Inflammatory macrophage treated with lipopolysaccharide for 1 hour (primary cell): ENCODE results near the gene MAP3K19.
"Not testable (repeated sequence)": the region's sequence is repeated elsewhere in the genome, so short reads cannot be mapped to it uniquely, and the experiment has no call there.

ENCODE experiments used
- DNase-seq, 2 donors: peaks; one replicate each; pipeline ENCODE4 v3.0.0-alpha.2; 2020 to 2022

MAP3K19 gene

DNA sequence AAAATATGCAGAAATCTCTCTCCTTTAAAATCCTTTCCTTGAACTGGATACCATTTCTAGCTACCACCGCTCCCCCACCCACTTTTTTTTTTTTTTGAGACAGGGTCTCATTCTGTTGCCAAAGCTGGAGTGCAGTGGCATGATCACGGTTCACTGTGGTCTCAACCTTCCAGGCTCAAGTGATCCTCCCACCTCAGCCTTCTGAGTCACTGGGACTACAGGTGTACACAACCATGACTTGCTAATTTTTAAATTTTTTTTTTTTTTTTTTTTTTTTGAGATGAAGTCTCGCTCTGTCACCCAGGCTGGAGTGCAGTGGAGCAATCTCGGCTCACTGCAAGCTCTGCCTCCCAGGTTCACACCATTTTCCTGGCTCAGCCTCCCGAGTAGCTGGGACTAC, 70.1 kb downstream of the MAP3K19 start:
- not testable (repeated sequence) for DNase-seq

DNA sequence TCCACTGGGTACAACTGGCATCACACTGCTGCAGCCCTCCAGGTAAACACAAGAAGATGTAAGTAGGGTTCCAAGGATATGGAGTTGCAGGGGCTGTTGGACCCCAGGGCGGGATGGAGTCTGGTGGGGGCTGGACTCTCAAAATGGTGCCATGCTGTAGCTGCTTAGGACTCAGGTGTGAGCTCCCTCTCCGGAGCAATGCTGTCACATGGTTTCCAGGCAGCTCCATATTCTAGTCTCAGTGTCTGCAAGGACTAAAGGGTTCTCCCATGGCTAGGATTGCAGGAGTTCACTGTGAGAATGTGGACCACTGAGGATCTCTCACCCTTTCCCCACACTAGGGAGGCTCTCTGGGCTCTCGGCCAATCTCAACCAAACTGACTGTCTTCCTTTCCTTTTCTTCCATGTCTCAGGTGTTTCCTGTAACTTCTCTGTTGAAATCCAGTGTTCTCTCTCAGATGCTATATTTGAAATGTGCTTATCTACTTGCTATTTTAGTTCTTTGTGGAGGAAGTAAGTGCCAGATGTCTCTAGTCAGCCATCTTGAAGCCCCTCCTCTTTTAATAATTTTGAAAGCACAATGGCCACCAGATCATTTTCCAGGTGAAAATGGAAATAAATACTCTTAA, 71.1 kb downstream of the MAP3K19 start:
- DNase-seq, result no peak

DNA sequence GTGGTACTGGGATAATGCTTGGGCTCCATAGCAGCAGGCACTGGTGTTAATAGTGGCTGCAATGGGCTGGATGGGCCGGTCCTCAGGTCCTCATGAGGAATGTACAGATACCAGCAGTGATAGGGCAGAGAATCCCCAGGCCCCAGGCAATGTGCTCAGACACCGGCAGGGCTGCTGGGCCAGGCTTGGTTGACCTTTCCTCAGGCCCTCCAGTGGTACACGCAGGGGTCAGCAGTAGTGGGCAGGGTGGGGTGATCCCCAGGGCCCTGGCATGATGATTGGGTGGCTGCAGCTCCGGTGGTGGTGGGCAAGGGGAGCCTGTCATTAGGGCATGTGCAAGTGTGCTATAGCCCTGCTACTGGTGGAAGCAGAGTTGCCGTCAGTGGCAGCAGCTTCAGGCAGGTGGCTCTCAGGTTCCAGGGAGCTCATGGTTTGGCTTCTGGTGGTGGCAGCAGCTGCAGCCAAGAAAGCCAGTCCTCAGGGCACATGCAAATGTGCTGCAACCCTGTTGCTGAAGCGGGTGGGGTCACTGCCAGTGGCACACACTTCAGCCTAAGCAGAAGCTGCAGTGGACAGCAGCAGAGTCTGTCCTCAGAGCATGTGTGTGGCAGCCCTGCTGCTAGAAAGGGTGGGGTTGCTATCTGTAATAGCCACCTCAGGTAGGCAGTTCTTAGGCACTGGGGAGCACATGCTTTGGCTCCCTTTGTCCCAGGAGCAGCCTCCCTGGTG, 71.8 kb downstream of the MAP3K19 start:
- DNase-seq, result no peak

DNA sequence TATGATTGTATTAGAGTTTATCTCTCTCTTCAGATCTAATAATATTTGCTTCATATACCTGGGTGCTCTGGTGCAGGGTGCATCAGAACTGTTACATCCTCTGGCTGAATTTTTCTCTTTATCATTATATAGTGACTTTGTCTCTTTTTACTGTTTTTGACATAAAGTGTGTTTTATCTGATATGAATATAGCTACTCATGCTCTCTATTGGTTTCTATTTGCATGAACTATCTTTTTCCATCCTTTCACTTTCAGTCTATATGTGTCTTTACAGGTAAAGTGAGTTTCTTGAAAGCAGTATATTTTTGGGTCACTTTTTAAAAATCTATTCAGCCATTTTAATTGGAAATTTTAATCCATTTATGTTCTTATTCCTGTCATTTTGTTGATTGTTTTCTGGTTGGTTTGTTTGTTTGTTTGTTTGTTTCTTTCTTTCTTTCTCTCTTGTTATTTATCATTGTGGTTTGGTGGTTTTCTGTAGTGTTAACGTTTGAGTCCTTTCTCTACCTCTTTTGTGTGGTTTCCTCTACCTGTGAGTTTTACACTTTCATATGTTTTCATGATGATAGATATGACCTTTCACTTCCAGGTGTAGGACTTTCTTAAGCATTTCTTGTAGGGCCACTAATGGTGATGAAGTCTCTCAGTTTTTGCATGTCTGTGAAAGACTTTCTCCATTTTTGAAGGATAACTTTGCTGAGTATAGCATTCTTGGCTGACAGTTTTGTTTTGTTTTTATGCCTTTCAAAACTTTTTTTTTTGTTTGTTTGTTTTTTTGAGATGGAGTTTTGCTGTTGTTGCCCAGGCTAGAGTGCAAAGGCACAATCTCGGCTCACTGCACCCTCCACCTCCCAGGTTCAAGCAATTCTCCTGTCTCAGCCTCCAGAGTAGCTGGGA, 73.8 kb downstream of the MAP3K19 start:
- no peak for DNase-seq

DNA sequence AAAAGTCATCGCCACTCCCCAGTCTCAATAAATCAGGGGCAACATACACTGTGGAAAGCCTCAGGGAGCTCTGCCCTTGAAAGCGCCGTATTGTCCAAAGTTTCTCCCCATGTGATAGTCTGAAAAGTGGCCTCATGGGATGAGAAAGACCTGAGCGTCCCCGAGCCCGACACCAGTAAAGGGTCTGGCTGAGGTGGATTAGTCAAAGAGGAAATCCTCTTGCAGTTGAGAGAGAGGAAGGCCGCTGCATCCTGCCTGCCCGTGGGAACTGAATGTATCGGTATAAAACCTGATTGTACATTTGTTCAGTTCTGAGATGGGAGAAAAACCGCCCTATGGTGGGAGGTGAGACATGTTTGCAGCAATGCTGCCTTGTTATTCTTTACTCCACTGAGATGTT, 80.1 kb downstream of the MAP3K19 start:
- DNase-seq, result not testable (repeated sequence)

DNA sequence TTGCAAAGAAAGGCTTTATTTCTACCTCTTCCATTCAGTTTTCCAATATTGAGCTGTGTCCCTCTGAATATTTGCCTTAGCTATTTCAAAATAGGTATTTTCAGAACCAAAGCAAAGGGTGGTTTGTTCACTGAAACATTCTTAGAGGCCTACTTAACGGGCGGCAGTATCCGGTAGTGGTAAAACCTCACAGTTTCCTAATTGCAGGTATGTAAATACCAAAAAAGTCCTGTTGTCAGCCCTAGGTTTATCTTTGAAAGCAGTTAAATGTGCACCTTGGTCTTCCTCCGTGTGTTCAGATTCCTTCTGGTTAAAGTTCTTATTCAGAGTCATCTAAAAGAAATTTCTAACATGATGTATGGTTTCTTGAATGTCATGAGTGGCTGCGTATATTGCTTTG, 89.8 kb downstream of the MAP3K19 start:
- DNase-seq, result no peak

DNA sequence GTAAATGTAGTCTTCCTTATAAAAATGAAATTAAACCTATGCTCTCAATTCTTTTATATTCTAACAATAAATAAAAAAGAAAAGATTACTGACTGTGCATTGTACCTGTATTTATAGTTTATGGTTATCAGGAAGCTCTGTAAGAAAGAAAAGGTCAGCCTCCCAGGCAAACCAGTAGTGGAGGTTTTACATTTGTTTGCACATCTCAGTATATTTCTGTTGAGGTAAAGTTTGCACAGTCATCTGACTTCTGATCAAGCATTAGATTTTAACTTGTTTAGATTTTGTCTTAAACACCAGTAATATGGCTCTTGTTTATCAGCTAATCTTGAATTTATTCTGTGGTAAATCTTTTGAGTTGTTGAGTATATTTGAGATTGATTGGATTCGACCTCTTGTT, 91.5 kb downstream of the MAP3K19 start:
- no peak for DNase-seq

DNA sequence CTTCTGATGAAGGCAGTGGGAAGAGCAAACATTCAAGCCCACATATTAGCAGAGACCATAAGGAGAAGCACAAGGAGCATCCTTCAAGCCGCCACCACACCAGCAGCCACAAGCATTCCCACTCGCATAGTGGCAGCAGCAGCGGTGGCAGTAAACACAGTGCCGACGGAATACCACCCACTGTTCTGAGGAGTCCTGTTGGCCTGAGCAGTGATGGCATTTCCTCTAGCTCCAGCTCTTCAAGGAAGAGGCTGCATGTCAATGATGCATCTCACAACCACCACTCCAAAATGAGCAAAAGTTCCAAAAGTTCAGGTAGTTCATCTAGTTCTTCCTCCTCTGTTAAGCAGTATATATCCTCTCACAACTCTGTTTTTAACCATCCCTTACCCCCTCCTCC, 93.2 kb downstream of the MAP3K19 start:
- DNase-seq, result no peak

DNA sequence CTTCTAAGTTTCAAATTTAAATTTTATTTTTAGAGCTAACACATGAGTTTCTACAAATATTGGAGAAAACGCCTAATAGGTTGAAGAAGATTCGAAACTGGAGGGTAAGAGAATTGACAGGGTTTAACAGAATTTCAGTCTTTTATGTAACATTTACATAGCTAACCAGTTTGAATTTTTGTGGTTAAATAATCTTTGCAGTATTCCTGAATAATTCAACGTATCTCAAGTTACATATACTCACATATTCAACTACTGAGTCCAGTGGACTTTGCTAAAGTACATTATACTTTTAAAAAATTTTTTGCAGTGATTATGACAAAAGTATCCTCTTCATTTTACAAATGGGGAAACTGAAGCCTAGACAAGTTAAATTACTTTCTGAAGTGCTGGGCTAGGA, 94.6 kb downstream of the MAP3K19 start:
- no peak for DNase-seq

DNA sequence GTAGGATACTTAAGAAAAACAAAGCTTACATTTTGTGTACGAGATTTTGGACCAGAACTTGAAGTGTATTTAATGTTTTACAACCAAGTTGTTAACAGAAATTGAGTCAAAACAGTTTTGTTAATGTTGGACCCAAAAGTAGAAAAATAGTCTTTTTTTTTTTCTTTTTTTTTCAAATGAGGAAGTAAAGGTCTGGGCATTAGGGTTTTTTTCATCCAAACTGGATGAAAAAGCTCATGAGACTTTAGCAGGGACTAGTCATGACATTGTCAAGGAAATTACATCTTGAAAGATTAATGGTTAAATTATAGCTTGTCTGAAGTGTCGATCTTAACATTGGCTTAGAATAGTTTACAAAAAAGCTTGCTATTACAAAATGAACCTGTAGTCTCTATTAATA, 96.4 kb downstream of the MAP3K19 start:
- no peak for DNase-seq

DNA sequence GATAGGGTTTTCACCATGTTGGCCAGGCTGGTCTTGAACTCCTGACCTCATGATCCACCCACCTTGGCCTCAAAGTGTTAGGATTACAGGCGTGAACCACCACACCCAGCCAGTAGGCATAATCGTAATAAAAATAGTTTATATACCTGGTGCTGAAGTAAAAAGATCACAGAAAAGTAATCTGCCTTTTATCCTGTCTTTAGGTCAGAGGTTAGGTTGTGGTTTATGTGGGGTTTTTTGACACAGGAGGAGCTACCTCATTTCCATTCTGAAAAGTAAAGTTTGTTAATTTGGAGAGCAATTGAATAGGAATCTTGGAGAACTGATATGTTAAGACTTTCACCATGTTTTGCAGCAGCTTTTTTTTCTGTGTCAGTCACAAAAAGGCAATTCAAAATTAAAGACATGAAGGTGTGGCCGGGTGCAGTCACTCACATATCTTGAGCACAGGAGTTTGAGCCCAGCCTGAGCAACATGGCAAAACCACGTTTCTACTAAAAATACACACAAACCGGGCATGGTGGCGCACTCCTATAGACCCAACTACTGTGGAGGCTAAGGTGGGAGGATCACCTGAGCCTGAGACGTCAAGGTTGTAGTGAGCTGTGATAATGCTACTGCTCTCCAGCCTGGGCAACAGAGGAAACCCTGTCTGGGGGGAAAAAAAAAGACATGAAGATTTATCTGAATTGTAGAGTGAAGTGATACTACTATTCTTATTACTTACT, 97.1 kb downstream of the MAP3K19 start:
- DNase-seq, result no peak

DNA sequence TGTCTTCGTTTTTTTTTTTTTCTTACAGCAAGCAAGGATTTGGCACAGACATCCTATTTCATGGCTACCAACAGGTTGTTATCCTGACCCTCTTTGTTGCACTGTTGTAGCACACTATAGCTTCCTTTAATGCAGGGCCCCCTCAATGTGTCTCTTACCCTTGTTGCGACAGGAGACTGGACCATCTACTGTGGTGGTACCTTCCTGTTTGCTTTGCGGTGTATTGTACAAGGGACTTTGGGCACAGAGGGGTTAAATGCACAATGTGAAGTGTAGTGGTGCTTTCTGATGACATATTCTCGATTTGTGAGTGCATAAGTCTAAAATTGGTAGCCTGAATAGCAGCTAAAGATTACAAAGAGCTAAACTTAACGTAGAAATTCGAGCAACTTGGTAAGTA, 101.2 kb downstream of the MAP3K19 start:
- DNase-seq, result no peak

DNA sequence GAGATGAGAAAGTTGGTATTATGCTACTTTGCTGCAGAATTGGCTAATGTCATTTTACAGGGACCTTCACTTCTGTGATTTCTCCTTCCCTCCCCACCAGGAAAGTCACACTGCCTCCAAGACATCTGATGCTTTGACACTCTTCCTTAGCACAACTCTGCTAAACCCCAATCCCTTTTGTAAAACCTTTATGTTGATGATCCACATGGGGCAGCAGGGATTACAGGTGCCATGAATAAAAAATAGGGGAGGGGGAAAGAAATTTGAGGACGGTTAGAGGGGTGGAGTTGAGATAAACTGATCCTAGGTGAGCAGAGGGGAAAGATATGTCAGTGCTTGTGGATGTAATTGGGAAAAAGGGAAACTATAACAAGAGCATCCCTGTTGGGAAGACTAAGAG, 102.3 kb downstream of the MAP3K19 start:
- no peak for DNase-seq

DNA sequence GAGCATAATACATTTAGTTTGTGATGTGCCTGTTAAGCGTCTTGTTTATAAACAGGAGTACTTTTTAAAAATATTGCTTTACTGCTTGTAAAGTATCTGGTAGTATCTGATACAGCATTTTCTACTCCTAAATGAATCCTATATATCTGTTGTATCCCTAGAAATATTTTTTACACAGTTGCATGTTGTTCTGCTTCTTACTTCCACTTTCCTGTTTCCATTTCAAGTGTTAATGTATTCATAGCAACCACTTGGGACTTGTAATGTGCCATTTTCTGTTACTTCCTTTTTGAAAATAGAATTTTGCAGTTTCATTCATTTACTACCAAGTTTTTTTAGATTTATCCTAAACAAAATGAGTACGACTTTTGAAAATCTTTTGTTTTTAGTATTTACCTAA, 103.7 kb downstream of the MAP3K19 start:
- DNase-seq, result peak; percentile 73

DNA sequence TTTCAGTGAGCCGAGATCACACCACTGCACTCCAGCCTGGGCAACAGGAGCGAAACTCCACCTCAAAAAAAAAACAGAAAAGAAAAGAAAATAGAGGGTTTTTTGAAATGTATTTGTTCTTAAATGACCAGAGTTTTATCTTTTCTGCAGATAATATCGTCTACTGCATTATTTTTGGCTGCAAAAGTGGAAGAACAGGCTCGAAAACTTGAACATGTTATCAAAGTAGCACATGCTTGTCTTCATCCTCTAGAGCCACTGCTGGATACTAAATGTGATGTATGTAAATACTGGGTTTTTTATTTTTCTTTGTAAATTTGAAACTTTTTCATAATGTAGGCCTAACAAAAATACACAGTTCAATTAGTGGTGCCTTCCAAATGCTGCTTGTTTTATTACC, 110.6 kb downstream of the MAP3K19 start:
- DNase-seq, result no peak

DNA sequence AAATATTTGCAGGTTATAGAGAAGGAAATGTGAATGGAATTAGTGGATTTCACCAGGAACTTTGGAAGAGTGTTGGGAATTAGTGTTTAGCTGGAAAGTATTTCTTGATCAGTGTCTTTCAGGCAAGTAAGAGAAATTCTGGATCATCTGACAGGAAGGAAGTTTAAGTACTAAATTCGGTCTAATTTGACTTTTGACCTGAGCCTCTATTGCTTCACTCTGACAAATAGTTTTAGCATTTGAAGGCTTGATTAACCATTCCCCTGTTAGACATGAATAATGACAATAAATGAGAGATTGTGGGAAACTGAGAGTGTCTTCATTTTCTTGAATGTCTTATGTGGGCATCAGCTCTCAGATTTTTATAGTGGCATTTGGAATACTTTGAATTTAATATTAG, 112.6 kb downstream of the MAP3K19 start:
- DNase-seq, result peak in 1 of 2 donors; percentile 28

DNA sequence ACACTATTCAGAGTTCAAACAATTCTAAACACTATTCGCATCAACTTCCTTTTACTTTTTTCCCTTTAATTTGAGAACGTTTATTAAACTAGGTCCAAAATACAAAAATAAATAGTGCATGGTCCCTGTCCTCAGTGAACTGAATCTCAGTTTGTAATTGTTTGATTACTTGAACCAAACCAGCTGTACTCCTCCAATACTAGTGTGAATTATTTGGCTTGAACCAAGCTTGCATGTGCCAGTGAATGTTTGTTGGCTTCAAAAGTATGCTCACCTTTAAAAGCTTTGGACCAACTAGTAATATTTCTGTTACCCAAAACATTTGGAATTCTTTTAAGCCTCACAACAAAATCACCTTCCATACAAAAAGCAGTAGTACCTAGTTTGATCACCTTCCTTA, 113.1 kb downstream of the MAP3K19 start:
- DNase-seq, result no peak

DNA sequence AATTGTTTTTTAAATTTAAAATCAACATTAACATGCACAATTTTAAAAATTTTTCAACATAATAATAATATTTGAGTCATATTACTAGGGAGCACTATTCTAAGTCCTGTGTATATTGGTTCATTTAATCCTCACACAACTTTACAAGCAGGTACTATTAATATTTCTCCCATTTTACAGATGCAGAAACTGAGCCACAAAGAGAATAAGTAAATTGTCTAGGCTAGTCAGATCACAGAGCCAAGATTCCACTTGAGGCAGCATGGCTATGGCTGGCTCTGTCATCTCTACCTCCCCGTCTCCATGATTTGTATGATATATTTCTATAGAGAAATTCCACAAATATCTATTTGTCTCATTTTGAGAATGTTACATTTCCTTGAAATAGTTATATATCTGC, 113.5 kb downstream of the MAP3K19 start:
- DNase-seq, result no peak

DNA sequence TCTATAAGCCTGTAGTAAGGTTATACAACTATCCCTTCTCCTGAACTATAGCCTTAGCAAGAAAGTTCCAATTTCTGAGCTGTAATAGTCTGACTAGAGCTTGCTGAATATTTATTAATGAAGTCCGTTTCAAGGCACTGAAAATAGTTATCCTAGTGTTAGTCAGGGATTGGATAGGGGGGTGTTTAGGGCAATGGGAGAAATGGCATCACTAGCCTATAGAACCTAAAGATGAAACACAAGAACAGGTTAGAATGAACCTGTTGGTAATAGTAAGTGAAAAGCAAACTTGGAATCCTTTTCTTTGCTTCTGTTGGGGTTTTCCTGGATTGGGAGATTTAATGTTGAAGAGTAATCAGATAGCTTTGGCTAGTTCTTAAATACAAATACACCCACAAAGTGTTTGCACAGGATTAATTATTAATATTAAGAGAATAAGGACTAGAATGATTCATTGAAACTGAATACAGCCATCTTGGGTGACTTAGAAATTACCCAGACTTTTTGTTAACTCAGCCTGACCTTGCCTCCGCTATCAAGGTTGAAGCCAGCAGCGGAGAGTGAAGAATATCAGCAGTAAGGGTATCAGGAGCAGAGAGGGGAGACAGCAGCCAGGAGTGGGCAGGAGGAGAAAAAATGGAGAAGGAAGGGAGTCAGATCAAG, 114.3 kb downstream of the MAP3K19 start:
- DNase-seq, result no peak

DNA sequence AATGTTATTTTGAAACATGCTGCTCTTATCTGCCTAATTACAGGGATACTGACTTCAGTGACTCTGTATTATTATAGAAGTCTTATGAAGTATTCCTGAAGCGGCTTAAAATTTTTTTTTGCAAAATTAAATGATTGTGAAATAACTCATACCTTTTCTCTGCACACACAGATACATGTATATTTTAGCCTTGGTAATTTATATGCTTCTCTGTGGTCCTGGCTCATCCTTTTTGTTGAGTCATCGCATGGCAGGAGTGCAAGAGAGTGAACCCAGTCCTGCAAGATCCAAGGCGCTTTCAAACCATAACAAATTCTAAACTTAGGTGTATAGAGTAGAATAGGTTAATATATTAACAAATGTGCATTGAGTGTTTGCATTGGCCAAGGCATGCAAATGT, 120.1 kb downstream of the MAP3K19 start:
- DNase-seq, result no peak

DNA sequence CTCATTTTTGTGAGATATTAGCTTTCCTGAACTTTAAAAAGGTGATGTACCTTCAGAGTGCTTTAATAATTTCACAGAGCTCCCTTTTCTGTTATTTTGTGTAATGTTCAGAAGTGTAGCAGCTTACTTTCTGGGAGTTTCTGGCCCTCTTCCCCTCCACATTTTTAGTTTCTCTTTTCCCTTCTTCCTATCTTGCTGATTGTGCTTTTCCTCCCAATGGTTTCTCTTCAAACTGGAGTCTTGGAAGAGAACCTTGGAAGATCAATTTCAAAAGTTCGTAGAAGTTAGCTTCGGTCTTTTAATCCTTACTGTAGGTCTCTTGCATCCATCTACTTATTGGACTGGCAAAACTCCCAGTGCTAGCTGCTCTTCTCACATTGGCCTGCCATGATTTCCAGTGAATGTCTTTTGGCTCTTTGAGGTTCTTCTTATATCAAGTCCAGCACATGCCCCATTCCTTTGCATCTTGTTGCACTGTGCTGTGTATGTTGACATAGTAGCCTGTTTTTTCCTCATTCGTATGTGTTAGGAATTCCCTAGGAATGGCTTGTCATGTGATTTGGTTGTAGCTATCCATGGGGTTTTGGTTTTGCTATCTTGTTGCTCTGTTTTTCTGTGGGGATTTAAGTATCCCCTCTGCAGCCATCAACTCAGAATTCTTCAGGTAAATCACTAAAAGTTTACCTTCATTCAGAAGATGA, 120.9 kb downstream of the MAP3K19 start:
- DNase-seq, result no peak

DNA sequence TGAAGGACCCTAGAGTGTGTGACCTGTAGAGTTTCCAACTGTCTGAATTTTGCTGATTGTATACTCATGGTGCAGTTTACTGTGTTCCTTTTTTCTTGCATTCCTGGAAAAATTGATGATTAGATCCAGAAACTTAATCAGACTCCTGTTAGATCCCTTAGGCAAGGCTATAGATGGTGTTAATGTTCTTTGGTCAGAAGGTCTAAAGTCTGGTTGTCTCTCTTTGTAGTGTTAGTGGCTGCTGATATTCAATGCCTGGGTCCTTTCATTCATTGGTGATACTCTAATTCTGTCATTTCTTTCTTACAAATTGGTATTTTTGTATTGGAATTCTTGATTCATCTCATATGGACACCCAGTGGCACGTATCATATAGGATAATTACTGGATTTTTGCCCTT, 122.3 kb downstream of the MAP3K19 start:
- no peak for DNase-seq
